CD14-positive monocyte (primary cell): ENCODE data around the gene TSPYL2. TPM values are rescaled to one million over a fixed set of nuclear protein-coding genes. Genes with fewer than 3 reads are reported as not detected.

ENCODE experiments used
- DNase-seq, 3 donors: peaks; one replicate each; pipeline ENCODE4 v3.0.0-alpha.2; 2011 to 2022
- H2AFZ ChIP-seq: 2 replicates; pipeline ENCODE4 v1.6.0; 2012; ENCODE audit warnings: mild to moderate bottlenecking, low read depth, low read length, inconsistent platforms; ENCODE audit not compliant: insufficient read depth, poor library complexity, severe bottlenecking
- H3K27ac ChIP-seq, 2 donors: 1 replicate in 1 of 2; 2 replicates in 1 of 2; pipeline ENCODE4 v1.5.1; 2012 to 2013; ENCODE audit warnings: low read length in 2 of 2, control low read depth in 1 of 2, inconsistent platforms in 1 of 2, low read depth in 1 of 2, mild to moderate bottlenecking in 1 of 2
- H3K27me3 ChIP-seq, 2 donors: one replicate each; pipeline versions ENCODE4 v1.6.0 to v1.6.1; 2011 to 2013; ENCODE audit warnings: low read length in 2 of 2; ENCODE audit not compliant: control insufficient read depth in 2 of 2, insufficient read depth in 2 of 2
- H3K36me3 ChIP-seq, 2 donors: replicated peaks in 1 of 2; 1 replicate in 1 of 2; 2 replicates in 1 of 2; pipeline versions ENCODE4 v1.5.1 to v1.6.1; 2012 to 2013; ENCODE audit warnings: low read length in 2 of 2, control low read depth in 1 of 2, inconsistent platforms in 1 of 2, mild to moderate bottlenecking in 1 of 2; ENCODE audit not compliant: insufficient read depth in 2 of 2, control insufficient read depth in 1 of 2
- H3K4me1 ChIP-seq, 2 donors: 1 replicate in 1 of 2; 2 replicates in 1 of 2; pipeline versions ENCODE4 v1.5.1 to v1.6.1; 2012 to 2013; ENCODE audit warnings: low read length in 2 of 2, control low read depth in 1 of 2, inconsistent platforms in 1 of 2, mild to moderate bottlenecking in 1 of 2, moderate library complexity in 1 of 2; ENCODE audit not compliant: insufficient read depth in 2 of 2, control insufficient read depth in 1 of 2
- H3K4me2 ChIP-seq: replicated peaks from 2 replicates; pipeline ENCODE3; 2012; ENCODE audit warnings: low read length, moderate library complexity, mild to moderate bottlenecking; ENCODE audit not compliant: poor library complexity, severe bottlenecking; ENCODE audit errors: extremely low read depth
- H3K4me3 ChIP-seq, 3 experiments: fragments of 200-600 bp in 1 of 3; sonication (generic) in 1 of 3; replicated peaks in 1 of 3; 1 replicate in 2 of 3; 2 replicates in 1 of 3; pipeline ENCODE4 v1.5.1; 2011 to 2013; ENCODE audit warnings: low read length in 3 of 3, mild to moderate bottlenecking in 3 of 3, control low read depth in 2 of 3, low read depth in 2 of 3, inconsistent platforms in 1 of 3, moderate library complexity in 1 of 3
- H3K79me2 ChIP-seq: 2 replicates; pipeline ENCODE4 v1.6.0; 2012; ENCODE audit warnings: mild to moderate bottlenecking, control low read depth, inconsistent platforms, low read length, moderate library complexity; ENCODE audit not compliant: insufficient read depth
- H3K9ac ChIP-seq: 2 replicates; pipeline ENCODE4 v1.6.0; 2017; ENCODE audit warnings: low read length, mild to moderate bottlenecking; ENCODE audit not compliant: insufficient read depth, poor library complexity, severe bottlenecking
- H3K9me3 ChIP-seq, 2 donors: replicated peaks in 1 of 2; 1 replicate in 1 of 2; 2 replicates in 1 of 2; pipeline versions ENCODE4 v1.5.1 to v1.6.1; 2012 to 2013; ENCODE audit warnings: low read length in 2 of 2, control low read depth in 1 of 2; ENCODE audit not compliant: control insufficient read depth in 1 of 2, insufficient read depth in 1 of 2
- H4K20me1 ChIP-seq: 2 replicates; pipeline ENCODE4 v1.6.0; 2012; ENCODE audit warnings: mild to moderate bottlenecking, low read length, control low read depth, moderate library complexity; ENCODE audit not compliant: insufficient read depth
- H3K27ac Mint-ChIP-seq, 7 donors: one replicate each; pipeline ENCODE4 v1.8.0; 2020; ENCODE audit warnings: mild to moderate bottlenecking in 7 of 7, mixed read lengths in 7 of 7, moderate library complexity in 6 of 7, inconsistent platforms in 2 of 7
- H3K27me3 Mint-ChIP-seq, 3 donors: one replicate each; pipeline ENCODE4 v1.8.0; 2021 to 2022; ENCODE audit warnings: low read depth in 3 of 3, mild to moderate bottlenecking in 3 of 3, mixed read lengths in 3 of 3, moderate library complexity in 3 of 3, inconsistent platforms in 1 of 3
- H3K36me3 Mint-ChIP-seq, 2 donors: one replicate each; pipeline ENCODE4 v1.8.0; 2020; ENCODE audit warnings: mixed read lengths in 2 of 2, inconsistent platforms in 1 of 2, mild to moderate bottlenecking in 1 of 2
- H3K4me1 Mint-ChIP-seq: one replicate; pipeline ENCODE4 v1.8.0; 2020; ENCODE audit warnings: mild to moderate bottlenecking, mixed read lengths
- H3K4me3 Mint-ChIP-seq, 2 donors: one replicate each; pipeline ENCODE4 v1.8.0; 2020; ENCODE audit warnings: mild to moderate bottlenecking in 2 of 2, mixed read lengths in 2 of 2, moderate library complexity in 1 of 2
- H3K9me3 Mint-ChIP-seq, 7 donors: one replicate each; pipeline ENCODE4 v1.8.0; 2020 to 2022; ENCODE audit warnings: mixed read lengths in 7 of 7, mild to moderate bottlenecking in 6 of 7, moderate library complexity in 6 of 7, inconsistent platforms in 2 of 7
- CTCF ChIP-seq: fragments of 200-600 bp; IDR thresholded peaks from one replicate; pipeline ENCODE4 v1.8.0; 2022; ENCODE audit warnings: antibody characterized with exemption, mild to moderate bottlenecking
- WGBS: methylation state at CpG from one replicate; pipeline ENCODE4 v1.1.5; 2013; ENCODE audit warnings: missing lambda C conversion rate; ENCODE audit not compliant: insufficient coverage; 5-methylcytosine and 5-hydroxymethylcytosine counted together
- intact Hi-C, 2 donors: fragments of 100-400 bp; cut with micrococcal nuclease; formaldehyde crosslinking; loops; one replicate each; pipeline versions ENCODE4 v1.15.0 to v1.15.1; 2023
- polyA minus RNA-seq: library from RNA; depleted of rRNA, polyadenylated mRNA; stranded (reverse); fragments of >200 nt; gene quantifications from 2 replicates; pipeline ENCODE4 v1.2.3, GENCODE V29; 2012
- polyA plus RNA-seq, 3 donors: library from polyadenylated mRNA; depleted of rRNA in 1 of 3; unstranded in 2 of 3; stranded (reverse) in 1 of 3; fragments of 300-500 nt in 2 of 3; fragments of >200 nt in 1 of 3; fragmentation: Illumina TruSeq in 2 of 3; gene quantifications; 1 replicate in 2 of 3; 2 replicates in 1 of 3; pipeline ENCODE4 v1.2.3, GENCODE V29; 2012 to 2021
- total RNA-seq, 12 experiments: library from RNA in 1 of 12; stranded (reverse) in 1 of 12; fragments of 120-200 nt in 1 of 12; gene quantifications; one replicate each; pipeline ENCODE4 v1.2.4 and lab custom pipeline; 2013 to 2026; ENCODE audit warnings: mixed read lengths in 6 of 12, inconsistent platforms in 1 of 12

The TSPYL2 gene
- total RNA-seq (2013), result 7.0 TPM
- polyA plus RNA-seq (10 to 100 TPM in 1 of 3 donors, under 1 TPM in 2; 0.33 to 29.4 (median 0.40) TPM), polyA minus RNA-seq (9.1 and 11.2 TPM in 2 replicates), total RNA-seq (lab: John Stamatoyannopoulos, UW) (20.1 to 183 (median 43.9) reads per million in 11 experiments)

GRCh38 chrX:53081925-53082772, at the start of gene TSPYL2:
Gene TSPYL2 (plus strand): TSS chrX:53082367. CDS start chrX:53082499, 132 bp downstream.
- Histone ChIP-seq H3K9me3 (no peaks in the 10 kb centered on the region), H3K4me1 (peaks cover 11 to 15% of the 10 kb centered on the region in 2 donors), H3K27ac (peak within 1 kb of the TSS in 1 of 2 donors; percentile 74), H3K36me3 (no peaks in the 10 kb centered on the region), H3K79me2 (no peaks in the 10 kb centered on the region), H4K20me1 (no peaks in the 10 kb centered on the region), H3K4me2 (peak within 1 kb of the TSS; percentile 82), H3K27me3 (no peaks in the 10 kb centered on the region), H3K4me3 (peak within 1 kb of the TSS; percentile 60 to 81 (median 74)), H3K9ac (peak within 1 kb of the TSS; percentile 81), H2AFZ (no peak within 1 kb of the TSS)
- Mint-ChIP-seq H3K4me3 (peak within 1 kb of the TSS; percentile 88 to 89), H3K36me3 (peaks cover 0 to 20% of the 10 kb centered on the region in 2 donors), H3K27me3 (peaks cover 5 to 31% (median 21%) of the 10 kb centered on the region in 3 donors), H3K9me3 (peaks cover 0 to 5% (median 0%) of the 10 kb centered on the region in 7 donors), H3K4me1 (peaks cover 21% of the 10 kb centered on the region), H3K27ac (peak within 1 kb of the TSS; percentile 84 to 93 (median 89))
- no peak for TF ChIP-seq CTCF
- intact Hi-C loops, result no loop called here
- DNase-seq, result peak; percentile 89 to 96 (median 92)
- 0% methylated on average over 40 of the region's 86 CpGs for WGBS

- no peak overlapping the region for H3K27ac ChIP-seq
- no CpG with 5 or more reads among the region's 5 CpGs for WGBS
- DNase-seq, result no peak
- no peaks in the 10 kb centered on the region for H3K36me3 ChIP-seq
- Mint-ChIP-seq H3K27me3 (peaks cover 4 to 19% (median 11%) of the 10 kb centered on the region in 3 donors), H3K27ac (no peak overlapping the region), H3K36me3 (no peaks in the 10 kb centered on the region), H3K9me3 (peaks cover 0 to 5% (median 0%) of the 10 kb centered on the region in 7 donors), H3K4me1 (no peaks in the 10 kb centered on the region), H3K4me3 (no peak overlapping the region)
- no peak for TF ChIP-seq CTCF
- no peak overlapping the region for H3K4me2 ChIP-seq
- intact Hi-C loops, result no loop called here
- H3K27me3 ChIP-seq, result peaks cover 0 to 5% of the 10 kb centered on the region in 2 donors
- H4K20me1 ChIP-seq, result no peaks in the 10 kb centered on the region
- H3K9ac ChIP-seq, result no peak overlapping the region
- H3K4me1 ChIP-seq, result no peaks in the 10 kb centered on the region
- H3K4me3 ChIP-seq, result no peak overlapping the region
- no peaks in the 10 kb centered on the region for H3K9me3 ChIP-seq
- H3K79me2 ChIP-seq, result no peaks in the 10 kb centered on the region
- no peak overlapping the region for H2AFZ ChIP-seq
Observed at GRCh38 chrX:53036149-53036548, 46.0 kb upstream of the TSPYL2 start.
